GM12878 (cell line): ENCODE results near the gene DHRS9.

Experiments
- BHLHE40 ChIP-seq, 2 experiments: fragments of 450-650 bp in 1 of 2; IDR thresholded peaks; 2 replicates each; pipeline ENCODE4 v1.6.1; 2011 to 2017; ENCODE audit warnings: low read depth in 2 of 2, borderline replicate concordance in 1 of 2, improper control_type of control experiment in 1 of 2, low read length in 1 of 2, mild to moderate bottlenecking in 1 of 2
- CTCF ChIP-seq, 3 experiments: IDR thresholded peaks in 2 of 3; conservative IDR thresholded peaks in 1 of 3; 2 replicates each; pipeline ENCODE4 v1.5.1; 2011; ENCODE audit warnings: low read depth in 3 of 3, low read length in 3 of 3, mild to moderate bottlenecking in 3 of 3, control low read depth in 2 of 3, moderate library complexity in 2 of 3, inconsistent platforms in 1 of 3, mixed read lengths in 1 of 3; ENCODE audit not compliant: control insufficient read depth in 2 of 3, insufficient read depth in 1 of 3; ENCODE audit errors: extremely low read depth in 1 of 3
- ESRRA ChIP-seq: IDR thresholded peaks from 2 replicates; pipeline ENCODE4 v1.6.1; 2012; ENCODE audit warnings: mild to moderate bottlenecking, low read length, improper control_type of control experiment
- EZH2 ChIP-seq: IDR thresholded peaks from 2 replicates; pipeline ENCODE4 v1.6.1; 2012; ENCODE audit warnings: low read depth, mild to moderate bottlenecking, control low read depth, inconsistent platforms, low read length, borderline replicate concordance; ENCODE audit not compliant: control insufficient read depth
- FOXK2 ChIP-seq: fragments of 450-650 bp; IDR thresholded peaks from 2 replicates; pipeline ENCODE4 v1.6.1; 2017; ENCODE audit warnings: mild to moderate bottlenecking, moderate library complexity
- JUNB ChIP-seq: IDR thresholded peaks from 2 replicates; pipeline ENCODE4 v1.6.1; 2016; ENCODE audit warnings: antibody characterized with exemption, mild to moderate bottlenecking
- POLR2A ChIP-seq: IDR thresholded peaks from 2 replicates; pipeline ENCODE4 v1.6.1; 2011; ENCODE audit warnings: low read depth, mild to moderate bottlenecking, low read length
- POLR2AphosphoS5 ChIP-seq: IDR thresholded peaks from 2 replicates; pipeline ENCODE4 v1.6.1; 2011; ENCODE audit warnings: mild to moderate bottlenecking, low read length, inconsistent platforms
- RAD21 ChIP-seq: IDR thresholded peaks from 2 replicates; pipeline ENCODE4 v1.6.1; 2011; ENCODE audit warnings: mild to moderate bottlenecking, low read depth, low read length, moderate library complexity; ENCODE audit not compliant: insufficient read depth
- YY1 ChIP-seq: IDR thresholded peaks from 2 replicates; pipeline ENCODE4 v1.6.1; 2011; ENCODE audit warnings: low read depth, mild to moderate bottlenecking, low read length
- ZNF687 ChIP-seq: fragments of 450-650 bp; IDR thresholded peaks from 2 replicates; pipeline ENCODE4 v1.6.1; 2017; ENCODE audit warnings: mild to moderate bottlenecking, moderate library complexity
- TF ChIP-seq, protein P1 (sequence below): fragments of 450-650 bp; conservative IDR thresholded peaks from 2 replicates; pipeline ENCODE4 v1.6.1; 2017; ENCODE audit warnings: mild to moderate bottlenecking, moderate library complexity
- TF ChIP-seq, protein P2 (sequence below): fragments of 450-650 bp; IDR thresholded peaks from 2 replicates; pipeline ENCODE4 v1.6.1; 2016; ENCODE audit warnings: mild to moderate bottlenecking

- TF ChIP-seq POLR2AphosphoS5 (no peak), CTCF (IDR thresholded peaks at IDR 0.05 in 2 of 3, conservative IDR thresholded peaks at IDR 0.05 in 1 of 3; ENCODE audit: control insufficient read depth in 2 of 3, extremely low read depth in 1 of 3, insufficient read depth in 1 of 3, low read depth in 3 of 3, low read length in 3 of 3) (peak; percentile 85 to 94 (median 86)), POLR2A (no peak), BHLHE40 (IDR thresholded peaks at IDR 0.05; ENCODE audit: borderline replicate concordance in 1 of 2, low read depth in 2 of 2, low read length in 1 of 2) (no peak), EZH2 (no peak), RAD21 (peak; percentile 58), JUNB (no peak), YY1 (peak; percentile 18; the same call in 1 of the 2 replicates), ZNF687 (no peak), FOXK2 (no peak), ESRRA (no peak)
- TF ChIP-seq, protein P1, sequence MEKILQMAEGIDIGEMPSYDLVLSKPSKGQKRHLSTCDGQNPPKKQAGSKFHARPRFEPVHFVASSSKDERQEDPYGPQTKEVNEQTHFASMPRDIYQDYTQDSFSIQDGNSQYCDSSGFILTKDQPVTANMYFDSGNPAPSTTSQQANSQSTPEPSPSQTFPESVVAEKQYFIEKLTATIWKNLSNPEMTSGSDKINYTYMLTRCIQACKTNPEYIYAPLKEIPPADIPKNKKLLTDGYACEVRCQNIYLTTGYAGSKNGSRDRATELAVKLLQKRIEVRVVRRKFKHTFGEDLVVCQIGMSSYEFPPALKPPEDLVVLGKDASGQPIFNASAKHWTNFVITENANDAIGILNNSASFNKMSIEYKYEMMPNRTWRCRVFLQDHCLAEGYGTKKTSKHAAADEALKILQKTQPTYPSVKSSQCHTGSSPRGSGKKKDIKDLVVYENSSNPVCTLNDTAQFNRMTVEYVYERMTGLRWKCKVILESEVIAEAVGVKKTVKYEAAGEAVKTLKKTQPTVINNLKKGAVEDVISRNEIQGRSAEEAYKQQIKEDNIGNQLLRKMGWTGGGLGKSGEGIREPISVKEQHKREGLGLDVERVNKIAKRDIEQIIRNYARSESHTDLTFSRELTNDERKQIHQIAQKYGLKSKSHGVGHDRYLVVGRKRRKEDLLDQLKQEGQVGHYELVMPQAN: no peak
- TF ChIP-seq, protein P2, sequence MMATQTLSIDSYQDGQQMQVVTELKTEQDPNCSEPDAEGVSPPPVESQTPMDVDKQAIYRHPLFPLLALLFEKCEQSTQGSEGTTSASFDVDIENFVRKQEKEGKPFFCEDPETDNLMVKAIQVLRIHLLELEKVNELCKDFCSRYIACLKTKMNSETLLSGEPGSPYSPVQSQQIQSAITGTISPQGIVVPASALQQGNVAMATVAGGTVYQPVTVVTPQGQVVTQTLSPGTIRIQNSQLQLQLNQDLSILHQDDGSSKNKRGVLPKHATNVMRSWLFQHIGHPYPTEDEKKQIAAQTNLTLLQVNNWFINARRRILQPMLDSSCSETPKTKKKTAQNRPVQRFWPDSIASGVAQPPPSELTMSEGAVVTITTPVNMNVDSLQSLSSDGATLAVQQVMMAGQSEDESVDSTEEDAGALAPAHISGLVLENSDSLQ: no peak
These were observed 72.5 kb downstream of the DHRS9 start for GRCh38 chr2:169141713-169142352.
